Ishikawa (cell line): ENCODE measurements around the gene ESYT2.

ENCODE experiments used
- CEBPB ChIP-seq: IDR thresholded peaks from 2 replicates; pipeline ENCODE4 v1.6.1; 2012
- CREB1 ChIP-seq: IDR thresholded peaks from 2 replicates; pipeline ENCODE4 v1.6.1; 2012; ENCODE audit warnings: low read depth
- EGR1 ChIP-seq: IDR thresholded peaks from 2 replicates; pipeline ENCODE4 v1.6.1; 2012
- EP300 ChIP-seq: IDR thresholded peaks from 2 replicates; pipeline ENCODE4 v1.6.1; 2012; ENCODE audit warnings: borderline replicate concordance
- FOXM1 ChIP-seq: IDR thresholded peaks from 2 replicates; pipeline ENCODE4 v1.6.1; 2012; ENCODE audit warnings: low read depth, borderline replicate concordance
- NFIC ChIP-seq: IDR thresholded peaks from 2 replicates; pipeline ENCODE4 v1.6.1; 2012
- RAD21 ChIP-seq: IDR thresholded peaks from 2 replicates; pipeline ENCODE4 v1.6.1; 2012; ENCODE audit warnings: low read depth
- TAF1 ChIP-seq: IDR thresholded peaks from 2 replicates; pipeline ENCODE4 v1.6.1; 2012; ENCODE audit warnings: low read depth, mild to moderate bottlenecking
- TCF12 ChIP-seq: IDR thresholded peaks from 2 replicates; pipeline ENCODE4 v1.6.1; 2012; ENCODE audit warnings: low read depth
- TEAD4 ChIP-seq: IDR thresholded peaks from 2 replicates; pipeline ENCODE4 v1.6.1; 2012
- YY1 ChIP-seq: IDR thresholded peaks from 2 replicates; pipeline ENCODE4 v1.6.1; 2012; ENCODE audit warnings: low read depth
- ZBTB7A ChIP-seq: IDR thresholded peaks from 2 replicates; pipeline ENCODE4 v1.6.1; 2012; ENCODE audit warnings: low read depth
- TF ChIP-seq, protein P1 (sequence below): IDR thresholded peaks from 2 replicates; pipeline ENCODE4 v1.6.1; 2012
- TF ChIP-seq, protein P2 (sequence below): IDR thresholded peaks from 2 replicates; pipeline ENCODE4 v1.6.1; 2012; ENCODE audit warnings: low read depth, mild to moderate bottlenecking
- TF ChIP-seq, protein P3 (sequence below): IDR thresholded peaks from 2 replicates; pipeline ENCODE4 v1.6.1; 2012

ESYT2 gene

DNA sequence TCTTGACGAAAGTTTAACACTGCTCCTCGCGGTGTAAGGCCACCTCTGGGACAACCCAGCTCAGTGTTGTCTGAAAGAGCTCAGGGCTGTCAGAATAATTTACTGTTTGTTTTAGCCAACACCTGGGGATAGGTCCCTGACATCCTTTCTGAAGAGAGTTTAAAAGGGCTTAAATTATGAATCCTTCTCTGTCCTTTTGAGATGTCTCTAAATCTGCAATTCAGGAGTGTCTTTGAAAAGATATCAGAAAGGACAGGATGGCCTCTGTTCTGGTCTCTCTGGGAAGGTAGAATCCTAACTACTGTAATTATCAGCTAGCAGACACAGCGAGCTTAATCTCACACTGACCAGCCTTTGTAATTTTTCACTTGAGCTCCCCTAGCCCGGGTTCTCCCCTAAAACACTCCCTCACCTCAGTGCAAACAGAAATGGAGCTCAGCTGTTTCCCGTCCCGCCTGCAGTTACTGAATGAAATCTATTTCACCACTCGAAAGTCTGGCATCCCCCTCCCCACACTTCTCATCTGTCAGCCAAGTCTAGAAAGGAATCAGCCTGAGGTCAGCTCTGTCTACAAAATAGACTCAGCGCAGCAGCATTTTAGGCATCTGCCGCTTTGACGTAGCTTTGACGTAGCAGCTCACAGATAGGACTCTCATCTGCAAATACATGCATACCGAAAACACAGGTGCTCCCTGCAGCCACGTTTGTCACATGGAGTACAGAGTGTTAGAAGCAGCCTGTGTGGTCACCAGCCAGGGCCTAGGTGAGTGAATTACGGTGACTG lies 31.9 kb upstream of the ESYT2 start:
- TF ChIP-seq, protein P1, sequence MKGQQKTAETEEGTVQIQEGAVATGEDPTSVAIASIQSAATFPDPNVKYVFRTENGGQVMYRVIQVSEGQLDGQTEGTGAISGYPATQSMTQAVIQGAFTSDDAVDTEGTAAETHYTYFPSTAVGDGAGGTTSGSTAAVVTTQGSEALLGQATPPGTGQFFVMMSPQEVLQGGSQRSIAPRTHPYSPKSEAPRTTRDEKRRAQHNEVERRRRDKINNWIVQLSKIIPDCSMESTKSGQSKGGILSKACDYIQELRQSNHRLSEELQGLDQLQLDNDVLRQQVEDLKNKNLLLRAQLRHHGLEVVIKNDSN, result no peak
- TF ChIP-seq YY1, result no peak
- no peak for TF ChIP-seq ZBTB7A
- TF ChIP-seq TCF12, result no peak
- no peak for TF ChIP-seq EP300
- no peak for TF ChIP-seq NFIC
- no peak for TF ChIP-seq EGR1

DNA sequence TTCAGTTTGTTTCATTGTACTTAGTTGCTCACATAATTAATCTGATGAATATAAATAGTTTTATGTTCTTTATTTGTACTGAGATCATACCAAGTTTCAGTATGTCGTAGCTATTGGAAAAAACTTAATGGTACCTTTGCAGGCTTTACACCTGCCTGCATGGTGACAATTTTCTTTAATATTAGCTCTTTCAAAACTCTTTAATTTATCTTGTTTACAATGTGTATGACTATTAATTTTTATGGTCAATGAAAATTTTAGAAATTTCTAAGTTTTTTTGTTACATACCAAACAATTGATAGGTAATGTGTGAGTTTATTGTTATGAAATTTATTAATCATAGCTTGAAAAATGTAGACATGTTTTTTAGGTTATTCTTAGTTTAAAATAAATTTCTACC lies 31.1 kb upstream of the ESYT2 start:
- TF ChIP-seq, protein P1, result no peak
- TF ChIP-seq, protein P2, sequence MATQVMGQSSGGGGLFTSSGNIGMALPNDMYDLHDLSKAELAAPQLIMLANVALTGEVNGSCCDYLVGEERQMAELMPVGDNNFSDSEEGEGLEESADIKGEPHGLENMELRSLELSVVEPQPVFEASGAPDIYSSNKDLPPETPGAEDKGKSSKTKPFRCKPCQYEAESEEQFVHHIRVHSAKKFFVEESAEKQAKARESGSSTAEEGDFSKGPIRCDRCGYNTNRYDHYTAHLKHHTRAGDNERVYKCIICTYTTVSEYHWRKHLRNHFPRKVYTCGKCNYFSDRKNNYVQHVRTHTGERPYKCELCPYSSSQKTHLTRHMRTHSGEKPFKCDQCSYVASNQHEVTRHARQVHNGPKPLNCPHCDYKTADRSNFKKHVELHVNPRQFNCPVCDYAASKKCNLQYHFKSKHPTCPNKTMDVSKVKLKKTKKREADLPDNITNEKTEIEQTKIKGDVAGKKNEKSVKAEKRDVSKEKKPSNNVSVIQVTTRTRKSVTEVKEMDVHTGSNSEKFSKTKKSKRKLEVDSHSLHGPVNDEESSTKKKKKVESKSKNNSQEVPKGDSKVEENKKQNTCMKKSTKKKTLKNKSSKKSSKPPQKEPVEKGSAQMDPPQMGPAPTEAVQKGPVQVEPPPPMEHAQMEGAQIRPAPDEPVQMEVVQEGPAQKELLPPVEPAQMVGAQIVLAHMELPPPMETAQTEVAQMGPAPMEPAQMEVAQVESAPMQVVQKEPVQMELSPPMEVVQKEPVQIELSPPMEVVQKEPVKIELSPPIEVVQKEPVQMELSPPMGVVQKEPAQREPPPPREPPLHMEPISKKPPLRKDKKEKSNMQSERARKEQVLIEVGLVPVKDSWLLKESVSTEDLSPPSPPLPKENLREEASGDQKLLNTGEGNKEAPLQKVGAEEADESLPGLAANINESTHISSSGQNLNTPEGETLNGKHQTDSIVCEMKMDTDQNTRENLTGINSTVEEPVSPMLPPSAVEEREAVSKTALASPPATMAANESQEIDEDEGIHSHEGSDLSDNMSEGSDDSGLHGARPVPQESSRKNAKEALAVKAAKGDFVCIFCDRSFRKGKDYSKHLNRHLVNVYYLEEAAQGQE, result no peak
- TF ChIP-seq, protein P3, sequence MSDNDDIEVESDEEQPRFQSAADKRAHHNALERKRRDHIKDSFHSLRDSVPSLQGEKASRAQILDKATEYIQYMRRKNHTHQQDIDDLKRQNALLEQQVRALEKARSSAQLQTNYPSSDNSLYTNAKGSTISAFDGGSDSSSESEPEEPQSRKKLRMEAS, result no peak
- TF ChIP-seq EGR1 (no peak), CEBPB (no peak), TAF1 (no peak), TCF12 (no peak), FOXM1 (no peak), TEAD4 (no peak), RAD21 (no peak), CREB1 (no peak), NFIC (no peak), YY1 (no peak), ZBTB7A (no peak), EP300 (no peak)

DNA sequence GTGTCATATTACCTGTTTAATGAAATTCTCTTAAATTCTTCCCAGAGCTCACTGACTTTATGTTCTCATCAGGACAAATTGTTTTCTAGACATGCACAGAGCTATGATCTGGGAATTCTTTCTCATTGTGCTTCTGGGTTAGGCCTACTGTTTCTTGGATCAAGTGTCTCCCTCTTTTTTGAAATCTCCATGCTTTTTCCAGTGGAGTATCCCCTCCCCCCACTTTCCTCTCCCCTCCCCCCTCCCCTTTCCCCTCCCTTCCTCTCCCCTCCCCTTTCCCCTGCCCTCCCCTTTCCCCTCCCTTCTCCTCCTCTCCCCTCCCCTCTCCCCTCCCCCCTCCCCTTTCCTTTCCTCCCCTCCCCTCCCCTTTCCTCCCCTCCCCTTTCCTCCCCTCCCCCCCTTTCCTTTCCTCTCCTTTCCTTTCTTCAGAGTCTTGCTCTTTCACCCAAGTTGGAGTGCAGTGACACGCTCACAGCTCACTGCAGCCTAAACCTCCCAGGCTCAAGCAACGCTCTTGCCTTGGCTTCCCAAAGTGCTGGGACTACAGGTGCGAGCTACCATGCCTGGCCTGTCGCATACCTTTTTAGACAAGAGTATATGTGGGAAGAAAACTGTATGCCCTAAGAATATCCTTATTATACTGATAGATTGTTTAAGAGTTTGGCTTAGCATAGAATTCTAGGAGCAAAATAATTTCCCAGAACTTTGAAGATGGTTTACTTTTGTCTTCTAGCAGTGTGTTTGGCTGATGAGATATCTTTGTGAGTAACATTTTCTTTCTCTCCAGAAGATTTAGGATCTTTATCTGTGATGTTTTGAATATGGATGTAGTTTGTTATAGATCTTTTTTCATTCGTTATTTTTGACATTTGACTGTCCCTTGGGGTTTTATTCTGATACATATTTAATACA lies 29.5 kb upstream of the ESYT2 start:
- TF ChIP-seq TEAD4 (no peak), YY1 (no peak), CEBPB (no peak), CREB1 (no peak), ZBTB7A (no peak), RAD21 (no peak), TAF1 (no peak), EGR1 (no peak)
- TF ChIP-seq, protein P2, result no peak
- TF ChIP-seq, protein P3, result no peak

DNA sequence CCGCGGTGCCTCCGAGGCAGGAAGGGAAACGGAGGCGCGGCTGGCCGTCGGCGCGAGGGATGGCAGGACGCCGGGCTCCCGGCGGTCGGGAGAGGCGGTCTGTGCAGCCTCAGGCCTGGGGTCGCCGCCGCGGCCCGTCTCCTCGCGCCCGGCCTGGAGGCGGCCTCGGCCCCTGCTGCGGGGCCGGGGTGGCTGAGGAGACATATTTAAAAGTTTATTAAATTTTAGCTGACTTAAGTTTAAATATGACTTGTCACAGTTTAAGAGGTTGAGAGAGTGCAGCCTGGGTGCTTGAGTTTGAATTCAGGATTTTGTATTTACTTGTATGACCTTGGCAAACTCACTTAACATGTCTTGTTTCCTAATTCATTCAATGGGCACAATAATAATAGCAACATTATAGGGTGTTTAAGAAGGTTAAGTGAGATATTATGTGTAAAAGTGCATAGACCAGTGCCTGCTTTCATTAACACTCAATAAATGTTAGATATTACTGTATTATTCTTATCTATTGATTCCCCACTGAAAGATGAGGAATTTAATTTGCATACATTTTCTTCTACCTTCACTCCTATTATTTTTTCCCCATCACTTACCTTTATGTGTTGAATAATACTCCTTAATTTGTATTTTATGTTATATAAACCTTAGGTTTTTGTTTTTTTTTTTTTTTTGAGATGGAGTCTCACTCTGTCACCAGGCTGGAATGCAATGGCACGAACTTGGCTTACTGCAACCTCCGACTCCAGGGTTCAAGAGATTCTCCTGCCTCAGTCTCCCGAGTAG lies 27.8 kb upstream of the ESYT2 start:
- no peak for TF ChIP-seq EP300
- TF ChIP-seq, protein P3, result no peak
- TF ChIP-seq RAD21, result no peak
- TF ChIP-seq CEBPB, result no peak
- TF ChIP-seq TCF12, result no peak
- TF ChIP-seq, protein P1, result no peak
- TF ChIP-seq FOXM1, result no peak
